GM23338 (cell line): ENCODE results near the gene PYGB. TPM values are rescaled to one million over a fixed set of nuclear protein-coding genes. Genes with fewer than 3 reads are reported as not detected.

Experiments used
- ATAC-seq: fragments of 200-7000 bp; cut with Tn5 transposase; 3 replicates; pipeline ENCODE4 v1.9.1; 2020
- DNase-seq: peaks from one replicate; pipeline ENCODE4 v3.0.0-alpha.2; 2015; ENCODE audit warnings: low spot score
- H2AFZ ChIP-seq: fragments of 200-600 bp; sonication (generic); 2 replicates; pipeline ENCODE4 v1.8.0; 2016; ENCODE audit warnings: antibody characterized with exemption, mild to moderate bottlenecking, moderate library complexity
- H3F3A ChIP-seq: fragments of 200-600 bp; sonication (generic); replicated peaks from 2 replicates; pipeline ENCODE4 v1.8.0; 2017; ENCODE audit warnings: antibody characterized with exemption, mixed run types, low read depth
- H3K27ac ChIP-seq: fragments of 200-600 bp; sonication (generic); 2 replicates; pipeline ENCODE4 v1.6.1; 2016; ENCODE audit warnings: low read depth
- H3K27me3 ChIP-seq: fragments of 200-600 bp; sonication (generic); 2 replicates; pipeline ENCODE4 v1.8.0; 2016; ENCODE audit warnings: mild to moderate bottlenecking, mixed run types, moderate library complexity; ENCODE audit not compliant: insufficient read depth
- H3K36me3 ChIP-seq: fragments of 200-600 bp; sonication (generic); 2 replicates; pipeline ENCODE4 v1.8.0; 2016; ENCODE audit warnings: mild to moderate bottlenecking; ENCODE audit not compliant: insufficient read depth
- H3K4me1 ChIP-seq: fragments of 200-600 bp; sonication (generic); 2 replicates; pipeline ENCODE4 v1.8.0; 2016; ENCODE audit warnings: mild to moderate bottlenecking, moderate library complexity; ENCODE audit not compliant: insufficient read depth
- H3K4me2 ChIP-seq: fragments of 200-600 bp; sonication (generic); 2 replicates; pipeline ENCODE4 v1.7.1; 2017; ENCODE audit warnings: mixed run types
- H3K4me3 ChIP-seq: fragments of 200-600 bp; sonication (generic); 2 replicates; pipeline ENCODE4 v1.6.1; 2016; ENCODE audit warnings: mixed run types
- H3K79me2 ChIP-seq: fragments of 200-600 bp; sonication (generic); replicated peaks from 2 replicates; pipeline ENCODE4 v1.8.0; 2017; ENCODE audit warnings: mild to moderate bottlenecking; ENCODE audit not compliant: insufficient read depth
- H3K9me2 ChIP-seq: fragments of 200-600 bp; sonication (generic); 2 replicates; pipeline ENCODE4 v1.8.0; 2017; ENCODE audit not compliant: insufficient read depth
- H4K20me1 ChIP-seq: fragments of 200-600 bp; sonication (generic); replicated peaks from 2 replicates; pipeline ENCODE4 v1.8.0; 2017; ENCODE audit warnings: mild to moderate bottlenecking; ENCODE audit not compliant: insufficient read depth
- H3K27ac Mint-ChIP-seq: 2 replicates; pipeline ENCODE4 v1.8.0; 2020; ENCODE audit warnings: inconsistent platforms, mild to moderate bottlenecking, moderate library complexity, mixed read lengths
- H3K27me3 Mint-ChIP-seq: 3 replicates; pipeline ENCODE4 v1.8.0; 2022; ENCODE audit warnings: low read depth, mild to moderate bottlenecking, moderate library complexity, mixed read lengths, inconsistent platforms; ENCODE audit not compliant: insufficient read depth, poor library complexity
- H3K36me3 Mint-ChIP-seq: 3 replicates; pipeline ENCODE4 v1.8.0; 2021; ENCODE audit warnings: low read depth, mild to moderate bottlenecking, inconsistent platforms, moderate library complexity, mixed read lengths
- H3K4me1 Mint-ChIP-seq: 3 replicates; pipeline ENCODE4 v1.8.0; 2020; ENCODE audit warnings: mild to moderate bottlenecking, inconsistent platforms, mixed read lengths
- H3K4me3 Mint-ChIP-seq: 3 replicates; pipeline ENCODE4 v1.8.0; 2021; ENCODE audit warnings: moderate library complexity, mild to moderate bottlenecking, inconsistent platforms, mixed read lengths
- H3K9me3 Mint-ChIP-seq: 3 replicates; pipeline ENCODE4 v1.8.0; 2020; ENCODE audit warnings: moderate library complexity, mild to moderate bottlenecking, inconsistent platforms, mixed read lengths
- ETS1 ChIP-seq: IDR thresholded peaks from 2 replicates; pipeline ENCODE4 v1.6.1; 2016; ENCODE audit warnings: antibody characterized with exemption
- EZH2phosphoT487 ChIP-seq: fragments of 200-600 bp; sonication (generic); IDR thresholded peaks from one replicate; pipeline ENCODE4 v1.8.1; 2018; ENCODE audit warnings: antibody characterized with exemption; ENCODE audit not compliant: unreplicated experiment
- JUNB ChIP-seq: IDR thresholded peaks from one replicate; pipeline ENCODE4 v1.6.1; 2016; ENCODE audit warnings: antibody characterized with exemption; ENCODE audit not compliant: unreplicated experiment
- NANOG ChIP-seq: IDR thresholded peaks from 2 replicates; pipeline ENCODE4 v1.6.1; 2016; ENCODE audit warnings: antibody characterized with exemption, borderline replicate concordance
- STAT1 ChIP-seq: IDR thresholded peaks from one replicate; pipeline ENCODE4 v1.6.1; 2016; ENCODE audit warnings: antibody characterized with exemption; ENCODE audit not compliant: unreplicated experiment
- ZNF114 ChIP-seq: fragments of 250-450 bp; sonication (Bioruptor Pico); IDR thresholded peaks from 2 replicates; pipeline ENCODE4 v1.5.0; 2020; ENCODE audit warnings: mild to moderate bottlenecking, moderate library complexity
- ZNF462 ChIP-seq: fragments of 250-450 bp; sonication (Bioruptor Pico); IDR thresholded peaks from 2 replicates; pipeline ENCODE4 v1.5.0; 2020; ENCODE audit warnings: mild to moderate bottlenecking, moderate library complexity
- polyA plus RNA-seq: library from polyadenylated mRNA; unstranded; fragments of >200 nt; fragmentation: Nextera tagmentation; extraction: Ambion mirVana; gene quantifications from 2 replicates; pipeline ENCODE4 v1.2.1, GENCODE V29; 2016
- total RNA-seq: library from RNA; depleted of rRNA; stranded (reverse); fragments of >200 nt; shearing (Covaris generic); gene quantifications from 2 replicates; pipeline ENCODE4 v1.2.3, GENCODE V29; 2014
- TF ChIP-seq, protein P1 (sequence below): IDR thresholded peaks from one replicate; pipeline ENCODE4 v1.6.1; 2018; ENCODE audit warnings: antibody characterized with exemption; ENCODE audit not compliant: unreplicated experiment

Gene PYGB
- total and polyA plus RNA-seq, 2 experiments from 2014 or later = 15.6 to 64.0 TPM

- TF ChIP-seq, protein P1, sequence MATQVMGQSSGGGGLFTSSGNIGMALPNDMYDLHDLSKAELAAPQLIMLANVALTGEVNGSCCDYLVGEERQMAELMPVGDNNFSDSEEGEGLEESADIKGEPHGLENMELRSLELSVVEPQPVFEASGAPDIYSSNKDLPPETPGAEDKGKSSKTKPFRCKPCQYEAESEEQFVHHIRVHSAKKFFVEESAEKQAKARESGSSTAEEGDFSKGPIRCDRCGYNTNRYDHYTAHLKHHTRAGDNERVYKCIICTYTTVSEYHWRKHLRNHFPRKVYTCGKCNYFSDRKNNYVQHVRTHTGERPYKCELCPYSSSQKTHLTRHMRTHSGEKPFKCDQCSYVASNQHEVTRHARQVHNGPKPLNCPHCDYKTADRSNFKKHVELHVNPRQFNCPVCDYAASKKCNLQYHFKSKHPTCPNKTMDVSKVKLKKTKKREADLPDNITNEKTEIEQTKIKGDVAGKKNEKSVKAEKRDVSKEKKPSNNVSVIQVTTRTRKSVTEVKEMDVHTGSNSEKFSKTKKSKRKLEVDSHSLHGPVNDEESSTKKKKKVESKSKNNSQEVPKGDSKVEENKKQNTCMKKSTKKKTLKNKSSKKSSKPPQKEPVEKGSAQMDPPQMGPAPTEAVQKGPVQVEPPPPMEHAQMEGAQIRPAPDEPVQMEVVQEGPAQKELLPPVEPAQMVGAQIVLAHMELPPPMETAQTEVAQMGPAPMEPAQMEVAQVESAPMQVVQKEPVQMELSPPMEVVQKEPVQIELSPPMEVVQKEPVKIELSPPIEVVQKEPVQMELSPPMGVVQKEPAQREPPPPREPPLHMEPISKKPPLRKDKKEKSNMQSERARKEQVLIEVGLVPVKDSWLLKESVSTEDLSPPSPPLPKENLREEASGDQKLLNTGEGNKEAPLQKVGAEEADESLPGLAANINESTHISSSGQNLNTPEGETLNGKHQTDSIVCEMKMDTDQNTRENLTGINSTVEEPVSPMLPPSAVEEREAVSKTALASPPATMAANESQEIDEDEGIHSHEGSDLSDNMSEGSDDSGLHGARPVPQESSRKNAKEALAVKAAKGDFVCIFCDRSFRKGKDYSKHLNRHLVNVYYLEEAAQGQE = no peak
- TF ChIP-seq ZNF114 (CRISPR knock-in tag) = no peak
- no peak for TF ChIP-seq ETS1
- no peak for TF ChIP-seq EZH2phosphoT487
- TF ChIP-seq NANOG = no peak
- no peak for TF ChIP-seq STAT1
These were observed 21.9 kb downstream of the PYGB start (continued) for GRCh38 chr20:25269833-25270170.

DNA sequence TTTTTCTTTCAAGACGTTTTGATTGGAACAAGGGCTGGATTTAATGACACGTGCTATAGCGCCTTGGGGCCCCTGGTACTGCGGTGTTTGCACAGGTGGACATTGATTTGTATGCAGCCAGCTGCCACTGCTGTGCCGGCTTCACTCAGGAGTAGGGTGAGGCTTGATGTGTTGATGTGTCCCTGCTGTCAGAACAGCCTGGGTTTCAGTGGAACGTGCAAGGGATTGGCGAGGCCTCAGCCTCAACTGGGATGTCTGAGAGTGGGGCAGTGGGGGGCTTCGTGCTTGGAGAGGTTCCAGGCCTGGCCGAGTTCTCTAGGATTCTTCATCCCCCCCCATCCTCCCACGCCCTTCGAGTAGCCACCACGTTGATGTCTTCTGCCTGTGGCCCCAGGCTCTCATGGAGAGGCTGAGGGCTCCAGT, 23.0 kb downstream of the PYGB start:
- no peaks in the 10 kb centered on the region for H3K9me2 ChIP-seq
- TF ChIP-seq ZNF462 (CRISPR knock-in tag) (no peak), NANOG (no peak), JUNB (no peak), STAT1 (no peak)
- no peaks in the 10 kb centered on the region; the same call in 1 of the 2 replicates for H3K36me3 ChIP-seq
- H3K79me2 ChIP-seq = no peaks in the 10 kb centered on the region
- no peaks in the 10 kb centered on the region for H3K27me3 ChIP-seq
- H2AFZ ChIP-seq = no peak overlapping the region
- Mint-ChIP-seq H3K4me1 (no peaks in the 10 kb centered on the region), H3K9me3 (no peaks in the 10 kb centered on the region), H3K27me3 (peaks cover 14% of the 10 kb centered on the region), H3K4me3 (no peak overlapping the region), H3K27ac (no peak overlapping the region), H3K36me3 (peaks cover 24% of the 10 kb centered on the region)
- no peaks in the 10 kb centered on the region for H3F3A ChIP-seq
- peaks cover 2% of the 10 kb centered on the region; the same call in 1 of the 2 replicates for H4K20me1 ChIP-seq
- H3K4me2 ChIP-seq = no peak overlapping the region
- no peak overlapping the region for H3K4me3 ChIP-seq
- no peak overlapping the region for H3K27ac ChIP-seq
- H3K4me1 ChIP-seq = no peaks in the 10 kb centered on the region
- ATAC-seq (no peak), DNase-seq (no peak)
